Transverse colon (tissue), 4 donors: ENCODE results near the gene SLAMF9.

Experiments
- POLR2A ChIP-seq: fragments of 450-650 bp; IDR thresholded peaks from one replicate; pipeline ENCODE4 v1.6.1; 2016; ENCODE audit warnings: antibody characterized with exemption, mild to moderate bottlenecking, moderate library complexity
- POLR2AphosphoS5 ChIP-seq, 3 donors: sonication (generic); formaldehyde crosslinking; IDR thresholded peaks; one replicate each; pipeline ENCODE4 v1.6.1; 2016; ENCODE audit warnings: antibody characterized with exemption in 3 of 3
- TF ChIP-seq, protein P1 (sequence below), 5 experiments: fragments of 200-600 bp in 3 of 5; fragments of 450-650 bp in 2 of 5; sonication (generic) in 3 of 5; IDR thresholded peaks; 1 replicate in 2 of 5; 2 replicates in 3 of 5; pipeline ENCODE4 v1.5.1; 2016 to 2017; ENCODE audit warnings: antibody characterized with exemption in 5 of 5, inconsistent platforms in 3 of 5, mild to moderate bottlenecking in 2 of 5, moderate library complexity in 1 of 5

- TF ChIP-seq, protein P1, sequence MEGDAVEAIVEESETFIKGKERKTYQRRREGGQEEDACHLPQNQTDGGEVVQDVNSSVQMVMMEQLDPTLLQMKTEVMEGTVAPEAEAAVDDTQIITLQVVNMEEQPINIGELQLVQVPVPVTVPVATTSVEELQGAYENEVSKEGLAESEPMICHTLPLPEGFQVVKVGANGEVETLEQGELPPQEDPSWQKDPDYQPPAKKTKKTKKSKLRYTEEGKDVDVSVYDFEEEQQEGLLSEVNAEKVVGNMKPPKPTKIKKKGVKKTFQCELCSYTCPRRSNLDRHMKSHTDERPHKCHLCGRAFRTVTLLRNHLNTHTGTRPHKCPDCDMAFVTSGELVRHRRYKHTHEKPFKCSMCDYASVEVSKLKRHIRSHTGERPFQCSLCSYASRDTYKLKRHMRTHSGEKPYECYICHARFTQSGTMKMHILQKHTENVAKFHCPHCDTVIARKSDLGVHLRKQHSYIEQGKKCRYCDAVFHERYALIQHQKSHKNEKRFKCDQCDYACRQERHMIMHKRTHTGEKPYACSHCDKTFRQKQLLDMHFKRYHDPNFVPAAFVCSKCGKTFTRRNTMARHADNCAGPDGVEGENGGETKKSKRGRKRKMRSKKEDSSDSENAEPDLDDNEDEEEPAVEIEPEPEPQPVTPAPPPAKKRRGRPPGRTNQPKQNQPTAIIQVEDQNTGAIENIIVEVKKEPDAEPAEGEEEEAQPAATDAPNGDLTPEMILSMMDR (IDR thresholded peaks at IDR 0.05): no peak
- TF ChIP-seq POLR2A (no peak), POLR2AphosphoS5 (IDR thresholded peaks at IDR 0.05) (no peak)
Measured at GRCh38 chr1:159932296-159933285, 21.4 kb downstream of the SLAMF9 start.
